ENCODE measurements around the gene RGS19.
A peak's percentile ranks its signal among the peaks of the same experiment; 100 is the strongest.
"Not testable (repeated sequence)": the region's sequence is repeated elsewhere in the genome, so short reads cannot be mapped to it uniquely, and the experiment has no call there.

RGS19 gene

GRCh38 chr20:64095455-64095854, 16.1 kb upstream of the RGS19 start:
- DNase-seq (ENCODE audit: low read depth): no peak

GRCh38 chr20:64093013-64093503, 13.7 kb upstream of the RGS19 start:
- no peak for DNase-seq (ENCODE audit: low read depth)

- no peak for DNase-seq (ENCODE audit: low read depth)
Measured at GRCh38 chr20:64092258-64093012, 13.1 kb upstream of the RGS19 start.

GRCh38 chr20:64091770-64092169, 12.5 kb upstream of the RGS19 start:
- DNase-seq (ENCODE audit: low read depth): no peak

GRCh38 chr20:64091340-64091739, 12.0 kb upstream of the RGS19 start:
- no peak for DNase-seq (ENCODE audit: low read depth)

- DNase-seq (ENCODE audit: low read depth): no peak
Measured at GRCh38 chr20:64090165-64090564, 10.8 kb upstream of the RGS19 start.

GRCh38 chr20:64088586-64088985, 9.3 kb upstream of the RGS19 start:
- not testable (repeated sequence) for DNase-seq (ENCODE audit: low read depth)

GRCh38 chr20:64087226-64087825, 8.0 kb upstream of the RGS19 start:
- not testable (repeated sequence) for DNase-seq (ENCODE audit: low read depth)

- DNase-seq (ENCODE audit: low read depth): no peak
Measured at GRCh38 chr20:64086801-64087200, 7.5 kb upstream of the RGS19 start.

GRCh38 chr20:64084685-64085152, 5.4 kb upstream of the RGS19 start:
- DNase-seq (ENCODE audit: low read depth): no peak

GRCh38 chr20:64083804-64084684, 4.7 kb upstream of the RGS19 start, which contains the start of gene LKAAEAR1:
LKAAEAR1 (minus strand) TSS chr20:64084398; CDS start chr20:64084219, 179 bp downstream.
- DNase-seq (ENCODE audit: low read depth): no peak

GRCh38 chr20:64083378-64083803, 4.1 kb upstream of the RGS19 start:
- peak; percentile 53 for DNase-seq (ENCODE audit: low read depth)

- DNase-seq (ENCODE audit: low read depth): no peak
Measured at GRCh38 chr20:64082820-64083377, 3.6 kb upstream of the RGS19 start.

- no peak for DNase-seq (ENCODE audit: low read depth)
Measured at GRCh38 chr20:64082126-64082731, 2.9 kb upstream of the RGS19 start.

- no peak for DNase-seq (ENCODE audit: low read depth)
Measured at GRCh38 chr20:64081624-64081964, 2.3 kb upstream of the RGS19 start.

GRCh38 chr20:64080813-64081623, 1.7 kb upstream of the RGS19 start:
- DNase-seq (ENCODE audit: low read depth): no peak

- no peak for DNase-seq (ENCODE audit: low read depth)
Measured at GRCh38 chr20:64080013-64080812, 895 bp upstream of the RGS19 start, which contains the start of gene OPRL1. OPRL1 (plus strand) TSS chr20:64080082; CDS start chr20:64092721, 12,639 bp downstream.

- no peak for DNase-seq (ENCODE audit: low read depth)
Measured at GRCh38 chr20:64078934-64079272, 415 bp downstream of the RGS19 start.

- DNase-seq (ENCODE audit: low read depth): no peak
Measured at GRCh38 chr20:64077876-64078551, 1.3 kb downstream of the RGS19 start.

Measured in stimulated activated CD8-positive, alpha-beta memory T cell treated with anti-CD3 and anti-CD28 coated beads, Interleukin-15, amount 100 ng/mL, for 24 hours (primary cell).